ENCODE data around the gene PAGR1. TPM values are rescaled to one million over a fixed set of nuclear protein-coding genes. Genes with fewer than 3 reads are reported as not detected.
A peak's percentile ranks its signal among the peaks of the same experiment; 100 is the strongest.
"Not testable (repeated sequence)": the region's sequence is repeated elsewhere in the genome, so short reads cannot be mapped to it uniquely, and the experiment has no call there.

The PAGR1 gene
- total RNA-seq: 26.4 and 29.1 TPM in 2 replicates
- long read RNA-seq, partial matches to known transcripts: 0 of 2 reads
- long read RNA-seq, other reads (novel, unspliced or antisense): 0 of 2 reads

DNA sequence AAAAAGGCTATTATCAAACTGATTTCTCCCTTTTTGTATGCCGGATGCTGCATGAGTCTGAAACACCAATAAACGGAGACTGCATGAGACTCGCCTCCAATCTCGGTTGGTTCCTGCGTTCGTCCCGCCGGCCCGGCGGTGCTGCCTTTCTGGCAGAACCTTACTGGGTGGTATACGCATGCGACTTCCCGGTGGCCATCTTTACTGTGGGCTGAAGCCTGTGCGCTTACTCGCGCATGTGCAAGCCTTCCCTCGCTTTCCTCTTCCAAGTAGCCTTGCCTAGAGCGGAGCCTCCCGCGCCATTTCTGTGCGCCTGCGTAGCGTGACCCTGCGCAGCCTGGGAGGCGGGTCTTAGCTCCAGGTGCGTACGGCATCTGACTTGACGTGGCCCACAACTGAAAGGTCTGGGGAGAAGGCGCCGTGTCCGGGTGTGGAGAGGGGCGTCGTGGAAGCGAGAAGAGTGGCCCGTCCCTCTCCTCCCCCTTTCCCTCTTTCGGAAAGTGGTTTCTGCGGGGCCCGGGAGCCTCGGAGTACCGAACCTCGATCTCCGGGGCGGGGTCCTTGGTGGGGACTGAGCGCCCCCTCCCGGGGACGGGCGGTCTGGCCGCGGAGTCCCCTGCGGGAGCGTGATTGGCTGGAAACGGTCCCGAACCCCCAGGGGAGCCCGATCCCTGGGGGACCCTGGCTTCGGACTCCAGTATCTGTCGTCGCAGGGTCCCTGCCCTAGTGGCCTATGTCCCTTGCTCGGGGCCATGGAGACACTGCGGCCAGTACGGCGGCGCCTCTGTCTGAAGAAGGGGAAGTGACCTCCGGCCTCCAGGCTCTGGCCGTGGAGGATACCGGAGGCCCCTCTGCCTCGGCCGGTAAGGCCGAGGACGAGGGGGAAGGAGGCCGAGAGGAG lies at the start of gene PAGR1:
Gene PAGR1, plus strand, starts transcription at position 360 of the 901 bp plus-strand sequence. Its CDS starts 374 bp downstream, at position 734.
- DNase-seq (ENCODE audit: extremely low spot score, unreplicated experiment): peak; percentile 99
- Mint-ChIP-seq H3K9me3 (ENCODE audit: unreplicated experiment) (no peaks in the 10 kb centered on the region), H3K36me3 (ENCODE audit: unreplicated experiment) (peaks cover 13% of the 10 kb centered on the region), H3K4me3 (ENCODE audit: unreplicated experiment) (peak within 1 kb of the TSS; percentile 94), H3K27me3 (ENCODE audit: unreplicated experiment) (no peaks in the 10 kb centered on the region), H3K27ac (ENCODE audit: unreplicated experiment) (peak within 1 kb of the TSS; percentile 99), H3K4me1 (ENCODE audit: unreplicated experiment) (peaks cover 76% of the 10 kb centered on the region)
- peak; percentile 97 for TF ChIP-seq CTCF (IDR thresholded peaks at IDR 0.05)

DNA sequence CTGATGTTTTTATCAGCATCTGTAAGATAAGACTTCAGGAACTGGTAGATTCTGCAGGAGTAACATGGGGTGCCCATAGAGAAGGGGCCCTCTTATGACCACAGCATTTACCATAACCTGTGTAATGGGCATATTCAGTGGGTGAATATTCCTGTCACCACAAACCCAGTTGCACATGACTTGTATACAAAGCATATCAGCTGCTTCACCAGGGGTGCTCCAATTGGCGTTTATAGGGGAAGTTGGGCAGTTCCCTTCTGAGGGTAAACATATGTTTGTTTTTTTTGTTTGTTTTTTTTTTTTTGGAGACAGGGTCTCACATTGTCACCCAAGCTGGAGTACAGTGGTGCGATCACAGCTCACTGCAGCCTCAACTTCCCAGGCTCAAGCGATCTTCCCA lies 49.4 kb upstream of the PAGR1 start:
- H3K4me3 Mint-ChIP-seq (ENCODE audit: unreplicated experiment): no peak overlapping the region
- H3K36me3 Mint-ChIP-seq (ENCODE audit: unreplicated experiment): no peaks in the 10 kb centered on the region
- H3K9me3 Mint-ChIP-seq (ENCODE audit: unreplicated experiment): no peaks in the 10 kb centered on the region
- H3K27ac Mint-ChIP-seq (ENCODE audit: unreplicated experiment): no peak overlapping the region
- DNase-seq (ENCODE audit: extremely low spot score, unreplicated experiment): no peak
- TF ChIP-seq CTCF (IDR thresholded peaks at IDR 0.05): no peak
- no peaks in the 10 kb centered on the region for H3K4me1 Mint-ChIP-seq (ENCODE audit: unreplicated experiment)
- H3K27me3 Mint-ChIP-seq (ENCODE audit: unreplicated experiment): peaks cover 5% of the 10 kb centered on the region

DNA sequence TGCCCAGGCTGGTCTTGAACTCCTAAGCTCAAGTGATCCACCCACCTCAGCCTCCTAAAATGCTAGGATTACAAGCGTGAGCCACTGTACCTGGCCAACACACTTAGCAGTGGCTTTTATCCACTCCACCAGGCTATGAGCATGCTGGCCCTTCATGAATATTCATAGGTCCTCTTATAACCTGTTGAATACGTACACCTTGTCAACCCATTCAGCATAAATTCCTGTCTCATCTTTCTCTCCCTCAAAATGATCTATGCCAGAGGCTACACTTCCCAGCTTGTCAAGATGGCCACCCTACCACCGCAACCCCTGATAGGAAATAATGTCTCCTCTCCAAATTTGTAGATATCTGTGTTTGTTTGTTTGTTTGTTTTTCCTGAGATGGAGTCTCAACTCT lies 48.9 kb upstream of the PAGR1 start:
- Mint-ChIP-seq H3K4me3 (ENCODE audit: unreplicated experiment) (no peak overlapping the region), H3K36me3 (ENCODE audit: unreplicated experiment) (no peaks in the 10 kb centered on the region), H3K27me3 (ENCODE audit: unreplicated experiment) (peaks cover 5% of the 10 kb centered on the region), H3K27ac (ENCODE audit: unreplicated experiment) (no peak overlapping the region), H3K4me1 (ENCODE audit: unreplicated experiment) (no peaks in the 10 kb centered on the region), H3K9me3 (ENCODE audit: unreplicated experiment) (no peaks in the 10 kb centered on the region)
- TF ChIP-seq CTCF (IDR thresholded peaks at IDR 0.05): no peak
- DNase-seq (ENCODE audit: extremely low spot score, unreplicated experiment): no peak

DNA sequence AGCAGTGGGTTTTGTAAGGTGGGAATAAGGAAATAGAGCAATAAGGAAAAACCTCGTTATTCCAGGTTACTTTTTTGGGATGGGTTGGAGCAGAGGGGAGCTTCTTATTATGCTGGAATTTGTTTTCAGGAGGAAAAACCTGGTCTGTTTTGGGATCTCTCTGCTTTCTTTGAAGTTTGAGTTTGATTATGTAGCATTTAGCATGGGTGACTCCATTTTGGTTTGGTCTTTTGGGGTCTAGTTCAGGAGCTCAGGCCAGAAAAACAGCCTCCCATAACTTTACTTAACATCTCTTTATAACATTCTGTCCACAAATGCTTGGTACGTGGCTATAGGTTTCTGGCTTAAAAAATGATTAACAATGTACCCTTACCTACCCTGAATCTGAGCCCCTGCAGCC lies 46.4 kb upstream of the PAGR1 start:
- DNase-seq (ENCODE audit: extremely low spot score, unreplicated experiment): no peak
- TF ChIP-seq CTCF (IDR thresholded peaks at IDR 0.05): no peak
- Mint-ChIP-seq H3K27me3 (ENCODE audit: unreplicated experiment) (peaks cover 2% of the 10 kb centered on the region), H3K36me3 (ENCODE audit: unreplicated experiment) (no peaks in the 10 kb centered on the region), H3K27ac (ENCODE audit: unreplicated experiment) (no peak overlapping the region), H3K4me3 (ENCODE audit: unreplicated experiment) (no peak overlapping the region), H3K9me3 (ENCODE audit: unreplicated experiment) (no peaks in the 10 kb centered on the region), H3K4me1 (ENCODE audit: unreplicated experiment) (no peaks in the 10 kb centered on the region)

DNA sequence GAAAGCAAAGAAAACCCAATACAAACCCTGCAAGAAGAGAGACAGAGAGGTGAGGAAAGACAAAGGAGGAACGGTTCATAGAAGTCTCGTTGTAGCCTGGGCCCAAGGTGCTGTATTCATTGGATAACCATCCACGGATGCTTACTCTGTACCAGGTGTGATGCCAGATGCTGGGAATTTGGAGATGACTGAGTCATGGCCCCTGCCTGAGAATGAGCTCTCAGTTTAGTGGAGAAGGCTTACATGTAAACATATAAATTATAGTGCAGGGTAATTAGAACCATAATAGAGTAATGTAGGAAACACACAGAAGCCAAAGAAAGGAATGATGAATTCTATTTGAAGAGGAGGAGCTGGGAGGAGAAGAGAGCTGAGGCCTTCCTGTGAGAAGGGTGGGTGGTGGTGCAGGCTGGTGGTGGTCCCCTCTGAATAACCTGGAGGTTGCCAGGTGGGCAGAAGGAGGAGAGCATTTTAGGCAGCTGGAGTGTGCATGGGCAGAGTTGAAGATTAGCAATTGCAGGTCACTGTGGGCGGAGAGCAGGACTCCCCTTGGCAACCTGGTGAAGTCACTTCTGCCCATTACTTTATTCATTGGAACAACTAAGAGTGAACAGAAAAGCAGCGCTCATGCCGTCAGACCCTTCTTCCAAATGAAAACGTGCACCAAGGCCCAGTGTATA lies 45.6 kb upstream of the PAGR1 start:
- no peaks in the 10 kb centered on the region for H3K36me3 Mint-ChIP-seq (ENCODE audit: unreplicated experiment)
- H3K27ac Mint-ChIP-seq (ENCODE audit: unreplicated experiment): no peak overlapping the region
- H3K27me3 Mint-ChIP-seq (ENCODE audit: unreplicated experiment): peaks cover 2% of the 10 kb centered on the region
- DNase-seq (ENCODE audit: extremely low spot score, unreplicated experiment): no peak
- no peak overlapping the region for H3K4me3 Mint-ChIP-seq (ENCODE audit: unreplicated experiment)
- no peaks in the 10 kb centered on the region for H3K4me1 Mint-ChIP-seq (ENCODE audit: unreplicated experiment)
- TF ChIP-seq CTCF (IDR thresholded peaks at IDR 0.05): no peak
- H3K9me3 Mint-ChIP-seq (ENCODE audit: unreplicated experiment): no peaks in the 10 kb centered on the region

GRCh38 chr16:29772330-29772729 lies 43.6 kb upstream of the PAGR1 start:
- H3K9me3 Mint-ChIP-seq (ENCODE audit: unreplicated experiment); H3K4me1 Mint-ChIP-seq (ENCODE audit: unreplicated experiment); H3K27ac Mint-ChIP-seq (ENCODE audit: unreplicated experiment); H3K4me3 Mint-ChIP-seq (ENCODE audit: unreplicated experiment); H3K27me3 Mint-ChIP-seq (ENCODE audit: unreplicated experiment); H3K36me3 Mint-ChIP-seq (ENCODE audit: unreplicated experiment); DNase-seq (ENCODE audit: extremely low spot score, unreplicated experiment): not testable (repeated sequence)

All from osteocyte (in vitro differentiated cells).